GM12875 (cell line): ENCODE measurements around the gene PIM2.

Experiments used
- H3K4me3 ChIP-seq: one replicate; pipeline ENCODE4 v1.5.1; 2011; ENCODE audit warnings: low read depth, low read length, control low read depth
- TF ChIP-seq, protein P1 (sequence below): IDR thresholded peaks from 2 replicates; pipeline ENCODE4 v1.5.1; 2011; ENCODE audit warnings: low read depth, mild to moderate bottlenecking, control low read depth, inconsistent platforms, low read length, moderate library complexity, borderline replicate concordance; ENCODE audit not compliant: insufficient read depth

The PIM2 gene

DNA sequence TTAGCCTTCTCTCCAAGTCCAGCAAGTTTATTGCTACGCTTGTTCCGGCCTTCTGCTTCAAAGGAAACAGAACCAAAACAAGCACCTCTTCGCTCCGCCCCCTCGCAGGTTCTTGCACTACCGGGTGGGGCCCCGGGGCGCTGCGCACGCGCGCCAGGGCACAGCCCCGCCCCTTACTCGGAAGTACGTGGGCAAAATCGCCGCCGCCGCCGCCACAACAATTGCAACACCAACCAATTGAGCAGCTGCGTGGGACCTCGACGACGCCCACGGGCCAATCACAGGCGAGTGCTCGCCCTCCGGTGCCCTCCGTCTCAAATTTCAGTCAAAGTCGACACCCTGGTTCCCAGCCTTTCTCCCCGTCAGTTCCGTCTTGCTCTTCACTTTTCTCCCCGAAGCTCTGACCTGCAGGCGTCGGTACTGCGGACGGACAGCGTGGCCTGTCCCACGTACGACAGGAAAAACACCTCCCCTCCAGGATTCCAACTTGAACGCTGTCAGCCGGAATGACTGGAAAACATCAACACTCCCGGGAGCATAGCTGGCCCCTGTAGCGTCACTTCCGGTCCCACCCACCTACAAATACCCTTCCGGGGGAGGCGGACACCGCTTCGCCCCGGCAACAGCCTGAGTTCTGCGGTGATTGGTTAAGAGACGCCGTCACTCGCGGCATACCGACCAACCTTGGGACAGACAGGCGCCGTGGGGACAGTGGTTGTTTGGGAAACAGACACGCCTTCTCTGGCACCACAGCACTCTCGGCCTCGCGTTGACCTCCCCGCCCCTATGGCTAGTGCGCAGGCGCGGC, 39.2 kb upstream of the PIM2 start:
- TF ChIP-seq, protein P1, sequence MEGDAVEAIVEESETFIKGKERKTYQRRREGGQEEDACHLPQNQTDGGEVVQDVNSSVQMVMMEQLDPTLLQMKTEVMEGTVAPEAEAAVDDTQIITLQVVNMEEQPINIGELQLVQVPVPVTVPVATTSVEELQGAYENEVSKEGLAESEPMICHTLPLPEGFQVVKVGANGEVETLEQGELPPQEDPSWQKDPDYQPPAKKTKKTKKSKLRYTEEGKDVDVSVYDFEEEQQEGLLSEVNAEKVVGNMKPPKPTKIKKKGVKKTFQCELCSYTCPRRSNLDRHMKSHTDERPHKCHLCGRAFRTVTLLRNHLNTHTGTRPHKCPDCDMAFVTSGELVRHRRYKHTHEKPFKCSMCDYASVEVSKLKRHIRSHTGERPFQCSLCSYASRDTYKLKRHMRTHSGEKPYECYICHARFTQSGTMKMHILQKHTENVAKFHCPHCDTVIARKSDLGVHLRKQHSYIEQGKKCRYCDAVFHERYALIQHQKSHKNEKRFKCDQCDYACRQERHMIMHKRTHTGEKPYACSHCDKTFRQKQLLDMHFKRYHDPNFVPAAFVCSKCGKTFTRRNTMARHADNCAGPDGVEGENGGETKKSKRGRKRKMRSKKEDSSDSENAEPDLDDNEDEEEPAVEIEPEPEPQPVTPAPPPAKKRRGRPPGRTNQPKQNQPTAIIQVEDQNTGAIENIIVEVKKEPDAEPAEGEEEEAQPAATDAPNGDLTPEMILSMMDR = no peak
- peak overlapping the region; percentile 72 for H3K4me3 ChIP-seq

DNA sequence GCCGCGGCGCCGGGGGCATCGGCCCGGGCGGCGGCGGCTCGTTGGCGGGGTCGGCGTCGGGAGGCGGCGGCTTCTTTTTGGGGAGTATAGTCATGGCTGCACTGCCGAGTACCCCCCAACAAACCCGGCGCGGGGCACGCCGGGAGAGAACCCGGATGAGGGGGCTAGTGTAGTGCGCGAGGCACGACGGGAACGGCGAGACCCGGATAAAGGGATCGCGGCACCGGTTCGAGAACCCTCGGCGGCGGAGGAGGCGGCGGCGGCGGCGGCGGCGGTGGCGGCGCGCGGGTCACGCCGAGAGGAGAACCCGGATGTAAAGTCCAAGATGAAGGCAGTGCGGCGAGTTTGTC, 38.6 kb upstream of the PIM2 start, which contains the start of gene OTUD5:
Gene OTUD5, minus strand, starts transcription at position 131 of the 350 bp plus-strand sequence. Its CDS starts 37 bp downstream, at position 94.
- peak within 1 kb of the TSS; percentile 73 for H3K4me3 ChIP-seq
- TF ChIP-seq, protein P1 = no peak

DNA sequence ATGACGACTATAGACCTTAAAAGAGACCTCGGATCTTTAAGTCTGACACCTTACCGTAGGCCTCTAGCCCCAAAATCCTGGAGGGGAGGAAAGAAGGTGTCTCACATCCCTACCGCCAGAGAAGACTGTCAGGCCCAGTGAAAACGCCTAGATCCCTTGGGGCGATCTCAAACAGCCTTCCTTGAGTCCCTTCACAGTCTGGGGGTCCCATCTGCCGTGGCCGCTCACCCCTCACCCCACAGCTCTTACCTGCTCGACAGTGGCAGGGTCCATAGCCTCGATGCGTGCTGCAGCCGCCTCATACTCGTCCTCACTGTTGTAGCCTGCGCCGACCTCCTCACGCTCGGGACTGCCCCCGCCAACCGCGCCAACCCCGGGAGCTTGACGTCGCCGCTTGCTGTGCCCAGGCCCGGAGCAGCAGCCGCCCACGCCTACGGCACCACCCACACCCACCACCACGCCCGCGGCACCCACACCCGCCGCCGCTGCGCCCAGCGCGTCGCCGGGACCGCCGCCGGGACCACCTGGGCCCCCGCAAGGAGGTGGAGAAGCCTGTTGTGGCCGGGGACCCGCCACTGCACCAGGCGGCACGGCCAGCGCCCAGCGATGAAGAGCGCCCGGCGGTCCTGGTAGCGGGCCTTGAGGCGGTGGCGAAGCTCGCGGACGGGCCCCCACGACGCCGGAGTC, 38.0 kb upstream of the PIM2 start:
- TF ChIP-seq, protein P1 = no peak
- H3K4me3 ChIP-seq = peak overlapping the region; percentile 73

GRCh38 chrX:48948589-48948988, 29.8 kb upstream of the PIM2 start:
- no peak overlapping the region for H3K4me3 ChIP-seq
- TF ChIP-seq, protein P1 = no peak

- no peak overlapping the region for H3K4me3 ChIP-seq
- TF ChIP-seq, protein P1 = peak; percentile 86
Measured at GRCh38 chrX:48945517-48946348, 26.9 kb upstream of the PIM2 start.

GRCh38 chrX:48942895-48943294, 24.1 kb upstream of the PIM2 start:
- TF ChIP-seq, protein P1 = no peak
- no peak overlapping the region for H3K4me3 ChIP-seq
